WTC11 (cell line): ENCODE results near the gene IL16.

Source experiments
- CBFB ChIP-seq: sonication (generic); formaldehyde crosslinking; IDR thresholded peaks from 2 replicates; pipeline ENCODE4 v1.8.1; 2022; ENCODE audit warnings: mild to moderate bottlenecking, low read depth, missing genetic modification reagents
- CREM ChIP-seq: sonication (generic); formaldehyde crosslinking; IDR thresholded peaks from 2 replicates; pipeline ENCODE4 v1.8.1; 2022; ENCODE audit warnings: mild to moderate bottlenecking, missing genetic modification reagents, moderate library complexity
- TCF7 ChIP-seq: sonication (generic); formaldehyde crosslinking; IDR thresholded peaks from 2 replicates; pipeline ENCODE4 v1.8.0; 2022; ENCODE audit warnings: mild to moderate bottlenecking, low read depth, missing genetic modification reagents, moderate library complexity
- ZBTB21 ChIP-seq: sonication (generic); formaldehyde crosslinking; IDR thresholded peaks from 2 replicates; pipeline ENCODE4 v1.8.1; 2023; ENCODE audit warnings: mild to moderate bottlenecking, missing genetic modification reagents, borderline replicate concordance
- ZNF121 ChIP-seq: sonication (generic); formaldehyde crosslinking; IDR thresholded peaks from 2 replicates; pipeline ENCODE4 v1.8.0; 2023; ENCODE audit warnings: missing genetic modification reagents
- ZNF138 ChIP-seq: sonication (generic); formaldehyde crosslinking; conservative IDR thresholded peaks from 2 replicates; pipeline ENCODE4 v1.8.1; 2022; ENCODE audit warnings: mild to moderate bottlenecking, moderate library complexity, missing genetic modification reagents
- TF ChIP-seq, protein P1 (sequence below): fragments of 200-600 bp; IDR thresholded peaks from 2 replicates; pipeline ENCODE4 v1.8.0; 2022; ENCODE audit warnings: antibody characterized with exemption
- TF ChIP-seq, protein P2 (sequence below): sonication (generic); formaldehyde crosslinking; IDR thresholded peaks from 2 replicates; pipeline ENCODE4 v1.8.0; 2023; ENCODE audit warnings: missing genetic modification reagents, mild to moderate bottlenecking, borderline replicate concordance

DNA sequence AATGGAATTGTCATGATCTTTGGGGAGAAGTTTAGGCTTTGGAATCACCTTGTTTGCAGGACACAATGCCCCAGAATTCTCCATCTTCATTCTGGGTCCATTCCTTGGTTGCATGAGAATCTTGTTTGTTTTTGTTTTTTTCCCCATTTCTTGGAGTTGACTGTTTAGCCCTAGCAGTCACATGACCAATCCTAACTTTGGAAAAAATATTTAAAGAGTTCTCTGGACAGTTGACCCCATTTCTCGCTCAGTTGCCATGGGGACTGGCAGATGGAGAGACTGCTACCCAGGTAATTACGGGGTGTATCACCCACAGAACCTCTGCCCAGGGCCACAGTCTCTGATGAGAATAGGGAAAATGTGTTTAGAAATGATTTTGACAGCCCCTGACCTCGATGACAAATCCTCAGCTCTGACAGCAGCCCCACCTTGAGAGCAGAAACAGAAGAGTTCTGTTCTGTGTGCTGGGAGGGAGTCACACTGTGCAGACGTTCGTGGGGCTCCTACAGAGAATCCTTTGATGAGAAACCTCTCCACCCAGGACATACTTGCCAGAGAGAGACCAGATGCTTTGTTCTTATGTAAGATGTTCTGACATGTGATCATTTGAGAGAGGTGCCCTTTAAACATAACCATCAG is 57.7 kb downstream of the IL16 start:
- TF ChIP-seq CREM (CRISPR knock-in tag) = no peak
- TF ChIP-seq, protein P1, sequence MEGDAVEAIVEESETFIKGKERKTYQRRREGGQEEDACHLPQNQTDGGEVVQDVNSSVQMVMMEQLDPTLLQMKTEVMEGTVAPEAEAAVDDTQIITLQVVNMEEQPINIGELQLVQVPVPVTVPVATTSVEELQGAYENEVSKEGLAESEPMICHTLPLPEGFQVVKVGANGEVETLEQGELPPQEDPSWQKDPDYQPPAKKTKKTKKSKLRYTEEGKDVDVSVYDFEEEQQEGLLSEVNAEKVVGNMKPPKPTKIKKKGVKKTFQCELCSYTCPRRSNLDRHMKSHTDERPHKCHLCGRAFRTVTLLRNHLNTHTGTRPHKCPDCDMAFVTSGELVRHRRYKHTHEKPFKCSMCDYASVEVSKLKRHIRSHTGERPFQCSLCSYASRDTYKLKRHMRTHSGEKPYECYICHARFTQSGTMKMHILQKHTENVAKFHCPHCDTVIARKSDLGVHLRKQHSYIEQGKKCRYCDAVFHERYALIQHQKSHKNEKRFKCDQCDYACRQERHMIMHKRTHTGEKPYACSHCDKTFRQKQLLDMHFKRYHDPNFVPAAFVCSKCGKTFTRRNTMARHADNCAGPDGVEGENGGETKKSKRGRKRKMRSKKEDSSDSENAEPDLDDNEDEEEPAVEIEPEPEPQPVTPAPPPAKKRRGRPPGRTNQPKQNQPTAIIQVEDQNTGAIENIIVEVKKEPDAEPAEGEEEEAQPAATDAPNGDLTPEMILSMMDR = no peak
- no peak for TF ChIP-seq TCF7 (CRISPR knock-in tag)
- TF ChIP-seq, protein P2, sequence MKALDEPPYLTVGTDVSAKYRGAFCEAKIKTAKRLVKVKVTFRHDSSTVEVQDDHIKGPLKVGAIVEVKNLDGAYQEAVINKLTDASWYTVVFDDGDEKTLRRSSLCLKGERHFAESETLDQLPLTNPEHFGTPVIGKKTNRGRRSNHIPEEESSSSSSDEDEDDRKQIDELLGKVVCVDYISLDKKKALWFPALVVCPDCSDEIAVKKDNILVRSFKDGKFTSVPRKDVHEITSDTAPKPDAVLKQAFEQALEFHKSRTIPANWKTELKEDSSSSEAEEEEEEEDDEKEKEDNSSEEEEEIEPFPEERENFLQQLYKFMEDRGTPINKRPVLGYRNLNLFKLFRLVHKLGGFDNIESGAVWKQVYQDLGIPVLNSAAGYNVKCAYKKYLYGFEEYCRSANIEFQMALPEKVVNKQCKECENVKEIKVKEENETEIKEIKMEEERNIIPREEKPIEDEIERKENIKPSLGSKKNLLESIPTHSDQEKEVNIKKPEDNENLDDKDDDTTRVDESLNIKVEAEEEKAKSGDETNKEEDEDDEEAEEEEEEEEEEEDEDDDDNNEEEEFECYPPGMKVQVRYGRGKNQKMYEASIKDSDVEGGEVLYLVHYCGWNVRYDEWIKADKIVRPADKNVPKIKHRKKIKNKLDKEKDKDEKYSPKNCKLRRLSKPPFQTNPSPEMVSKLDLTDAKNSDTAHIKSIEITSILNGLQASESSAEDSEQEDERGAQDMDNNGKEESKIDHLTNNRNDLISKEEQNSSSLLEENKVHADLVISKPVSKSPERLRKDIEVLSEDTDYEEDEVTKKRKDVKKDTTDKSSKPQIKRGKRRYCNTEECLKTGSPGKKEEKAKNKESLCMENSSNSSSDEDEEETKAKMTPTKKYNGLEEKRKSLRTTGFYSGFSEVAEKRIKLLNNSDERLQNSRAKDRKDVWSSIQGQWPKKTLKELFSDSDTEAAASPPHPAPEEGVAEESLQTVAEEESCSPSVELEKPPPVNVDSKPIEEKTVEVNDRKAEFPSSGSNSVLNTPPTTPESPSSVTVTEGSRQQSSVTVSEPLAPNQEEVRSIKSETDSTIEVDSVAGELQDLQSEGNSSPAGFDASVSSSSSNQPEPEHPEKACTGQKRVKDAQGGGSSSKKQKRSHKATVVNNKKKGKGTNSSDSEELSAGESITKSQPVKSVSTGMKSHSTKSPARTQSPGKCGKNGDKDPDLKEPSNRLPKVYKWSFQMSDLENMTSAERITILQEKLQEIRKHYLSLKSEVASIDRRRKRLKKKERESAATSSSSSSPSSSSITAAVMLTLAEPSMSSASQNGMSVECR = no peak
- no peak for TF ChIP-seq CBFB (CRISPR knock-in tag)
- no peak for TF ChIP-seq ZNF138 (CRISPR knock-in tag)
- no peak for TF ChIP-seq ZBTB21
- TF ChIP-seq ZNF121 (CRISPR knock-in tag) = no peak
